Uterus (tissue), 4 donors: ENCODE results near the gene ITIH2. TPM values are rescaled to one million over a fixed set of nuclear protein-coding genes. Genes with fewer than 3 reads are reported as not detected.
"Not testable (repeated sequence)": the region's sequence is repeated elsewhere in the genome, so short reads cannot be mapped to it uniquely, and the experiment has no call there.

Source experiments
- DNase-seq, 2 donors: peaks; one replicate each; pipeline ENCODE4 v3.0.0-alpha.2; 2019 to 2020
- H3K27ac ChIP-seq, 2 donors: fragments of 200-600 bp; sonication (generic); 1 replicate in 1 of 2; 2 replicates in 1 of 2; pipeline ENCODE4 v1.5.1; 2016 to 2018
- H3K27me3 ChIP-seq, 2 donors: fragments of 200-600 bp; sonication (generic); one replicate each; pipeline ENCODE4 v1.5.1; 2018 to 2019; ENCODE audit warnings: control low read depth in 1 of 2
- H3K36me3 ChIP-seq, 2 donors: fragments of 200-600 bp; sonication (generic); one replicate each; pipeline ENCODE4 v1.5.1; 2019; ENCODE audit warnings: control low read depth in 1 of 2
- H3K4me1 ChIP-seq, 2 donors: fragments of 200-600 bp; sonication (generic); one replicate each; pipeline ENCODE4 v1.5.1; 2018 to 2019; ENCODE audit warnings: control low read depth in 1 of 2
- H3K4me3 ChIP-seq, 2 donors: fragments of 200-600 bp; sonication (generic); 1 replicate in 1 of 2; 2 replicates in 1 of 2; pipeline ENCODE4 v1.5.1; 2018 to 2019; ENCODE audit warnings: mild to moderate bottlenecking in 1 of 2
- H3K9me3 ChIP-seq, 2 donors: fragments of 200-600 bp; sonication (generic); one replicate each; pipeline ENCODE4 v1.5.1; 2019; ENCODE audit warnings: control low read depth in 1 of 2
- CTCF ChIP-seq, 4 experiments: fragments of 200-600 bp in 2 of 4; fragments of 450-650 bp in 2 of 4; sonication (generic) in 2 of 4; IDR thresholded peaks; one replicate each; pipeline ENCODE4 v1.5.1; 2016 to 2019; ENCODE audit warnings: antibody characterized with exemption in 4 of 4, mild to moderate bottlenecking in 2 of 4, moderate library complexity in 1 of 4
- POLR2A ChIP-seq, 2 donors: fragments of 450-650 bp; IDR thresholded peaks; one replicate each; pipeline ENCODE4 v1.6.1; 2016; ENCODE audit warnings: antibody characterized with exemption in 2 of 2, mild to moderate bottlenecking in 1 of 2, moderate library complexity in 1 of 2
- intact Hi-C: fragments of 100-400 bp; cut with DNase I; formaldehyde crosslinking; loops from one replicate; pipeline ENCODE4 v1.15.1; 2023; ENCODE audit warnings: low total_unique reads
- total RNA-seq, 4 donors: library from RNA; depleted of rRNA in 3 of 4; stranded (reverse); fragments of >200 nt in 3 of 4; gene quantifications; one replicate each; pipeline versions ENCODE4 v1.1.0 to v1.2.4, GENCODE V29; 2014 to 2023
- donor health status: DM: yes; HTN: yes; CAD: no.

Gene ITIH2
- total RNA-seq, 4 donors from 2014 or later = 0.21 TPM; not detected in 3

- H3K4me1 ChIP-seq = no peaks in the 10 kb centered on the region
- no peaks in the 10 kb centered on the region for H3K36me3 ChIP-seq
Observed at GRCh38 chr10:7689591-7689990, 13.5 kb upstream of the ITIH2 start.

GRCh38 chr10:7690885-7691597, 12.1 kb upstream of the ITIH2 start:
- H3K4me1 ChIP-seq, DNase-seq, H3K4me3 ChIP-seq, H3K27ac ChIP-seq, H3K36me3 ChIP-seq, intact Hi-C loops, H3K27me3 ChIP-seq, H3K9me3 ChIP-seq: not testable (repeated sequence)

More at GRCh38 chr10:7689591-7689990, 13.5 kb upstream of the ITIH2 start:
- intact Hi-C loops = loop anchor here (5.0 kb wide), 1 partner anchor 162 kb away; no protein-coding TSS in a partner anchor
- H3K27ac ChIP-seq = no peak overlapping the region
- TF ChIP-seq CTCF (IDR thresholded peaks at IDR 0.05) (no peak), POLR2A (IDR thresholded peaks at IDR 0.05) (no peak)
- no peaks in the 10 kb centered on the region for H3K27me3 ChIP-seq
- DNase-seq = no peak
- H3K4me3 ChIP-seq = no peak overlapping the region
- no peaks in the 10 kb centered on the region for H3K9me3 ChIP-seq

- DNase-seq, H3K27me3 ChIP-seq, H3K36me3 ChIP-seq, H3K27ac ChIP-seq, H3K4me3 ChIP-seq, intact Hi-C loops, H3K4me1 ChIP-seq, H3K9me3 ChIP-seq: not testable (repeated sequence)
Observed at GRCh38 chr10:7692368-7692767, 10.7 kb upstream of the ITIH2 start.

GRCh38 chr10:7693194-7693593, 9.9 kb upstream of the ITIH2 start:
- H3K4me1 ChIP-seq, H3K27ac ChIP-seq, H3K4me3 ChIP-seq, H3K36me3 ChIP-seq, H3K9me3 ChIP-seq, DNase-seq, intact Hi-C loops, H3K27me3 ChIP-seq: not testable (repeated sequence)

- no peak for DNase-seq
- Histone ChIP-seq H3K9me3 (no peaks in the 10 kb centered on the region), H3K27me3 (no peaks in the 10 kb centered on the region), H3K27ac (no peak overlapping the region), H3K4me1 (no peaks in the 10 kb centered on the region), H3K4me3 (no peak overlapping the region), H3K36me3 (no peaks in the 10 kb centered on the region)
- no peak for TF ChIP-seq CTCF (IDR thresholded peaks at IDR 0.05)
- no peak for TF ChIP-seq POLR2A (IDR thresholded peaks at IDR 0.05)
- intact Hi-C loops = no loop called here
Observed at GRCh38 chr10:7696545-7696944, 6.6 kb upstream of the ITIH2 start.

GRCh38 chr10:7697426-7697825, 5.7 kb upstream of the ITIH2 start:
- Histone ChIP-seq H3K27ac (no peak overlapping the region), H3K9me3 (no peaks in the 10 kb centered on the region), H3K27me3 (no peaks in the 10 kb centered on the region), H3K36me3 (no peaks in the 10 kb centered on the region), H3K4me3 (no peak overlapping the region), H3K4me1 (no peaks in the 10 kb centered on the region)
- intact Hi-C loops = no loop called here
- DNase-seq = no peak
- TF ChIP-seq CTCF (IDR thresholded peaks at IDR 0.05) (no peak), POLR2A (IDR thresholded peaks at IDR 0.05) (no peak)
